GM12878 (cell line): ENCODE results near the gene SLC36A1. TPM values are rescaled to one million over a fixed set of nuclear protein-coding genes. Genes with fewer than 3 reads are reported as not detected.
"Not testable (repeated sequence)": the region's sequence is repeated elsewhere in the genome, so short reads cannot be mapped to it uniquely, and the experiment has no call there.

Source experiments
- ATAC-seq: fragments of 200-7000 bp; cut with Tn5 transposase; 3 replicates; pipeline ENCODE4 v1.9.1; 2020; ENCODE audit warnings: mild to moderate bottlenecking, moderate library complexity
- BruUV-seq: library from RNA; stranded (reverse); fragments of 400-500 nt; replicated peaks from 2 replicates; lab custom pipeline; 2021; lab: Mats Ljungman, UMichigan
- CTCF ChIA-PET: fragments of 300-600 bp; sonication (Branson Sonifier 250); formaldehyde crosslinking; extraction: SDS; loops from one replicate; lab custom pipeline; 2021; ENCODE audit warnings: inconsistent platforms; lab: Yijun Ruan, JAX
- POLR2A ChIA-PET: fragments of 350-600 bp; formaldehyde crosslinking; extraction: SDS; loops from one replicate; lab custom pipeline; 2021; ENCODE audit warnings: inconsistent platforms; lab: Charles Lee
- RAD21 ChIA-PET: fragments of 300-600 bp; sonication (Branson Sonifier 250); formaldehyde crosslinking; loops from one replicate; lab custom pipeline; 2023; ENCODE audit warnings: antibody characterized with exemption; ENCODE audit not compliant: unreplicated experiment; lab: Charles Lee
- SMC1A ChIA-PET: fragments of 300-600 bp; sonication (Branson Sonifier 250); formaldehyde crosslinking; loops from one replicate; lab custom pipeline; 2023; ENCODE audit not compliant: unreplicated experiment, uncharacterized antibody; lab: Charles Lee
- DNase-seq: peaks from one replicate; pipeline ENCODE4 v3.0.0-alpha.2; 2011; ENCODE audit warnings: low read depth, low spot score
- FAIRE-seq: peaks from 3 replicates; lab custom pipeline; 2011; peaks lifted over from hg19 to GRCh38; lab: Jason Lieb, UNC
- H2AFZ ChIP-seq: 2 replicates; pipeline ENCODE4 v1.6.0; 2011; ENCODE audit warnings: low read depth, low read length, control low read depth; ENCODE audit not compliant: control insufficient read depth
- H3K27ac ChIP-seq: 2 replicates; pipeline ENCODE4 v1.5.1; 2011; ENCODE audit warnings: control low read depth; ENCODE audit not compliant: control insufficient read depth, insufficient read depth
- H3K27me3 ChIP-seq, 2 experiments: replicated peaks in 1 of 2; 2 replicates each; pipeline versions ENCODE4 v1.6.0 to v1.6.1; 2011; ENCODE audit warnings: low read length in 1 of 2; ENCODE audit not compliant: control insufficient read depth in 2 of 2, insufficient read depth in 2 of 2
- H3K36me3 ChIP-seq, 2 experiments: 2 replicates each; pipeline ENCODE4 v1.5.1; 2011; ENCODE audit warnings: low read length in 1 of 2; ENCODE audit not compliant: control insufficient read depth in 2 of 2, insufficient read depth in 2 of 2
- H3K4me1 ChIP-seq: 2 replicates; pipeline ENCODE4 v1.6.1; 2011; ENCODE audit warnings: mild to moderate bottlenecking, low read length, moderate library complexity, mixed read lengths; ENCODE audit not compliant: control insufficient read depth, insufficient read depth
- H3K4me2 ChIP-seq: 2 replicates; pipeline ENCODE4 v1.6.0; 2011; ENCODE audit warnings: control low read depth; ENCODE audit not compliant: control insufficient read depth, insufficient read depth
- H3K4me3 ChIP-seq: fragments of 200-600 bp; sonication (generic); 2 replicates; pipeline ENCODE4 v1.5.1; 2016
- H3K79me2 ChIP-seq: 2 replicates; pipeline ENCODE4 v1.6.0; 2011; ENCODE audit warnings: low read length; ENCODE audit not compliant: control insufficient read depth, insufficient read depth
- H3K9ac ChIP-seq: 2 replicates; pipeline ENCODE4 v1.8.0; 2011; ENCODE audit warnings: low read length, control low read depth, mixed read lengths; ENCODE audit not compliant: control insufficient read depth, insufficient read depth
- H3K9me3 ChIP-seq: replicated peaks from 3 replicates; pipeline ENCODE4 v1.5.1; 2011; ENCODE audit warnings: mild to moderate bottlenecking, low read length; ENCODE audit not compliant: control insufficient read depth, insufficient read depth
- H4K20me1 ChIP-seq: 2 replicates; pipeline ENCODE4 v1.6.0; 2011; ENCODE audit not compliant: control insufficient read depth, insufficient read depth
- ATF7 ChIP-seq: fragments of 450-650 bp; IDR thresholded peaks from 2 replicates; pipeline ENCODE4 v1.6.1; 2016; ENCODE audit warnings: low read depth, mild to moderate bottlenecking
- BHLHE40 ChIP-seq, 2 experiments: fragments of 450-650 bp in 1 of 2; IDR thresholded peaks; 2 replicates each; pipeline ENCODE4 v1.6.1; 2011 to 2017; ENCODE audit warnings: low read depth in 2 of 2, borderline replicate concordance in 1 of 2, improper control_type of control experiment in 1 of 2, low read length in 1 of 2, mild to moderate bottlenecking in 1 of 2
- DPF2 ChIP-seq: fragments of 450-650 bp; IDR thresholded peaks from 2 replicates; pipeline ENCODE4 v1.6.1; 2017; ENCODE audit warnings: mild to moderate bottlenecking
- ESRRA ChIP-seq: IDR thresholded peaks from 2 replicates; pipeline ENCODE4 v1.6.1; 2012; ENCODE audit warnings: mild to moderate bottlenecking, low read length, improper control_type of control experiment
- GABPA ChIP-seq: IDR thresholded peaks from 2 replicates; pipeline ENCODE4 v1.6.1; 2014; ENCODE audit warnings: antibody characterized with exemption, low read depth, mild to moderate bottlenecking, inconsistent platforms
- IKZF1 ChIP-seq: fragments of 450-650 bp; conservative IDR thresholded peaks from 2 replicates; pipeline ENCODE4 v1.6.1; 2017; ENCODE audit warnings: antibody characterized with exemption, mild to moderate bottlenecking
- SMC3 ChIP-seq: IDR thresholded peaks from 2 replicates; pipeline ENCODE4 v1.6.1; 2011; ENCODE audit warnings: low read length, improper control_type of control experiment, borderline replicate concordance
- TAF1 ChIP-seq: IDR thresholded peaks from 2 replicates; pipeline ENCODE4 v1.6.1; 2011; ENCODE audit warnings: mild to moderate bottlenecking, low read depth, low read length, borderline replicate concordance
- WRNIP1 ChIP-seq: IDR thresholded peaks from 2 replicates; pipeline ENCODE4 v1.6.1; 2011; ENCODE audit warnings: low read depth, low read length, improper control_type of control experiment, borderline replicate concordance
- YY1 ChIP-seq: IDR thresholded peaks from 2 replicates; pipeline ENCODE4 v1.6.1; 2011; ENCODE audit warnings: low read depth, mild to moderate bottlenecking, low read length
- WGBS: methylation state at CpG from one replicate; pipeline ENCODE4 v1.1.6; 2016; ENCODE audit warnings: low lambda C conversion rate; ENCODE audit not compliant: insufficient replicate concordance, insufficient coverage; ENCODE audit errors: missing lambda C conversion rate; 5-methylcytosine and 5-hydroxymethylcytosine counted together
- in situ Hi-C: fragments of 300-500 bp; cut with MboI; formaldehyde crosslinking; loops from 9 replicates; pipeline ENCODE4 v1.14.3; 2018; ENCODE audit warnings: mixed read lengths
- intact Hi-C: fragments of 100-400 bp; cut with micrococcal nuclease; formaldehyde crosslinking; loops from one replicate; pipeline ENCODE4 v1.14.2; 2022; ENCODE audit not compliant: unreplicated experiment
- polyA plus RNA-seq, 11 experiments: library from polyadenylated mRNA; depleted of rRNA in 4 of 11; unstranded in 6 of 11; stranded (reverse) in 5 of 11; fragments of >200 nt; fragmentation: Nextera tagmentation in 4 of 11; fragmentation: Illumina TruSeq in 1 of 11; extraction: Ambion mirVana in 4 of 11; extraction: Trizol in 1 of 11; gene quantifications; 1 replicate in 1 of 11; 2 replicates in 10 of 11; pipeline versions ENCODE4 v1.2.1 to v1.2.3, GENCODE V29; 2011 to 2016; ENCODE audit warnings: inconsistent platforms in 2 of 11, missing spikeins in 2 of 11, low read depth in 1 of 11
- total RNA-seq, 4 experiments: library from RNA; depleted of rRNA in 3 of 4; stranded (reverse); fragments of >200 nt in 3 of 4; fragmentation: Illumina TruSeq in 1 of 4; extraction: Trizol in 1 of 4; gene quantifications; 2 replicates each; pipeline versions ENCODE4 v1.2.1 to v1.2.3, GENCODE V29; 2013 to 2021
- TF ChIP-seq, protein P1 (sequence below), 3 experiments: IDR thresholded peaks in 2 of 3; conservative IDR thresholded peaks in 1 of 3; 2 replicates each; pipeline ENCODE4 v1.5.1; 2011; ENCODE audit warnings: low read depth in 3 of 3, low read length in 3 of 3, mild to moderate bottlenecking in 3 of 3, control low read depth in 2 of 3, moderate library complexity in 2 of 3, inconsistent platforms in 1 of 3, mixed read lengths in 1 of 3; ENCODE audit not compliant: control insufficient read depth in 2 of 3, insufficient read depth in 1 of 3; ENCODE audit errors: extremely low read depth in 1 of 3

Gene SLC36A1
- total and polyA plus RNA-seq, 10 of the 15 experiments (the other 5 are each of a cell fraction or from before 2014, with no cell fraction given), result 0.50 to 8.2 (median 3.5) TPM

DNA sequence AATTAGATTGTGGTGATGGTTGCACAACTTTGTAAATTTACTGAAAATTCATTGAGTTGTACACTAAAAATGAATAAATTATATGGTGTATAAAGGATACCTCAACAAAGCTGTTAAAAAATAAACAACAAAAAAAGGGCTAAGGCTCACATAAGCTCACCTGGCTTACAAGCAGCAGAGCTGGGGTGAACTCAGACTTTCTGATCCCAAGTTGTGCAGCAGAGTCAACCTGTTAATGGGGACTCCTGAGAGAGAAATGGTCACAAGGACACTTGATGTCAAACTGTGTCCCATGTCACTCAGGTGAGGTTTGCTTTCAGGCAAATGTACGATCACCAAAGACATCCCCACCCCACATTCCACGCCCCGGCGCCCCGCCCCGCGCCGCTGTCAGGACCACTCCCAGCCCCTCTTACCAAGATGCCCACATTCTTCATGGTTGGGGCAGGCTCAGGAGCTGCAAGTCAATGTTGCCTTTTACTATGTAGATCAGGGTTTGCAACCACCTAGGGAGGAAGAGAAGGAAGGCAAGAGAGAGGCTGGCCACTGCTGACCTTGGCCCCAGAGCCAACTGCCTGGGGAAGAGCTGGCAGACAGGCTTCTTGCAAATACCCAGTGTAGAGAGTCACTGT, 22.4 kb upstream of the SLC36A1 start (continued):
- TF ChIP-seq WRNIP1, result no peak
- TF ChIP-seq GABPA, result no peak
- TF ChIP-seq TAF1, result no peak
- TF ChIP-seq, all 136 proteins: peak for 0

DNA sequence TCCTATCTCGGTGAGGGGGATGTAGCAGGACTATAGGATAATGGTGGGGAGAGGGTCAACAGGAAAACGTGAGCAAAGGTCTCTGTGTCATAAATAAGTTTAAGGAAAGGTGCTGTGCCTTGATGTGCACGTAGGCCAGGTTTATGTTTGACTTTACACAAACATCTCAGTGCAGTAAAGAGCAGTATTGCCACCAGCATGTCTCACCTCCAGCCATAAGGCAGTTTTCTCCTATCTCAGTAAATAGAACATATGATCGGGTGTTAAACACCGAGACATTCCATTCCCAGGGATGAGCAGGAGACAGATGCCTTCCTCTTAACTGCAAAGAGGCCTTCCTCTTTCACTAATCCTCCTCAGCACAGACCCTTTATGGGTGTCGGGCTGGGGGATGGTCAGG, 21.1 kb upstream of the SLC36A1 start:
- 49% methylated on average over 6 of the region's 6 CpGs for WGBS
- SMC1A ChIA-PET, result interaction anchor here (1.6 to 1.7 kb wide), 2 partner anchors 19 to 97 kb away, joined by 8 to 10 read pairs; no protein-coding TSS in a partner anchor
- intact Hi-C loops, result not testable (repeated sequence)

DNA sequence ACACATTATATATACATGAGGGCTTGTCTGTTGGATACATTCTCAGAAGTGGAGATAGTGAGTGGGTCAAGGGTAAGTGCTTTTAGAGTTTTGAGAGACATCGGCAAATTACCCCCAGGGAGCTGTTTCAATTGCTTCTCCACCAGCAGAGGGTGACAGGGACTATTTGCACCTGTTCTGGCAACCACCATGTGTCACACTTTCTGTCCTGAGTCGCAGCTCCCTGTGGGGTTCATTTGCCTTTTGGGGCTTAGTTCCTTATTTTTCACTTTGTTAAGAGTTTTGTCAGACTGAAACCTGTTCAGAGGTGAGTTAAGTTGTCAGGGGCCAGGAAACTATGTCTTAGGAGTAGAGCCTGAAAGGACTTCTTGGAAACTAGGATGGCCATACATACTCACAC, 20.1 kb upstream of the SLC36A1 start:
- ChIA-PET POLR2A (no interaction called here), CTCF (interaction anchor here (0.6 to 3.1 kb wide), 13 partner anchors 10 to 422 kb away, joined by 3 to 15 read pairs (median 4); partner anchors contain the start of gene SLC36A1), RAD21 (interaction anchor here (0.6 to 2.3 kb wide), 9 partner anchors 10 to 234 kb away, joined by 3 to 12 read pairs (median 4); partner anchors contain the start of gene SLC36A1), SMC1A (interaction anchor here (0.8 to 1.7 kb wide), 5 partner anchors 10 to 294 kb away, joined by 3 to 10 read pairs (median 4); no protein-coding TSS in a partner anchor)
- H3K27ac ChIP-seq, result no peak overlapping the region
- H4K20me1 ChIP-seq, result no peaks in the 10 kb centered on the region
- no peak overlapping the region for H3K9ac ChIP-seq
- FAIRE-seq, result peak; percentile 31
- peaks cover 5% of the 10 kb centered on the region for H3K4me1 ChIP-seq
- ATAC-seq, result peak; percentile 98
- H3K4me2 ChIP-seq, result 0 out of 2 replicates have a peak overlapping the region, but pooled peaks have one; percentile 20
- DNase-seq, result peak; percentile 66
- 0% methylated on average over 2 of the region's 2 CpGs for WGBS
- no TSS peak for BruUV-seq
- no peaks in the 10 kb centered on the region for H3K36me3 ChIP-seq
- intact Hi-C loops (no loop called here), in situ Hi-C loops (no loop called here)
- H3K27me3 ChIP-seq, result no peaks in the 10 kb centered on the region
- H3K9me3 ChIP-seq, result no peaks in the 10 kb centered on the region
- no peak overlapping the region for H2AFZ ChIP-seq
- no peak overlapping the region for H3K4me3 ChIP-seq
- H3K79me2 ChIP-seq, result no peaks in the 10 kb centered on the region
- TF ChIP-seq ATF7 (peak; percentile 64; the same call in 1 of the 2 replicates), YY1 (0 out of 2 replicates have a peak, but pooled peaks have one; percentile 37), SMC3 (peak; percentile 38; the same call in 1 of the 2 replicates), IKZF1 (peak; percentile 43), TAF1 (no peak), BHLHE40 (IDR thresholded peaks at IDR 0.05; ENCODE audit: borderline replicate concordance in 1 of 2, low read depth in 2 of 2, low read length in 1 of 2) (peak in 1 of 2 experiments; percentile 16; a peak in 1 of 4 replicates), DPF2 (peak; percentile 56; the same call in 1 of the 2 replicates), ESRRA (no peak)
- TF ChIP-seq, protein P1, sequence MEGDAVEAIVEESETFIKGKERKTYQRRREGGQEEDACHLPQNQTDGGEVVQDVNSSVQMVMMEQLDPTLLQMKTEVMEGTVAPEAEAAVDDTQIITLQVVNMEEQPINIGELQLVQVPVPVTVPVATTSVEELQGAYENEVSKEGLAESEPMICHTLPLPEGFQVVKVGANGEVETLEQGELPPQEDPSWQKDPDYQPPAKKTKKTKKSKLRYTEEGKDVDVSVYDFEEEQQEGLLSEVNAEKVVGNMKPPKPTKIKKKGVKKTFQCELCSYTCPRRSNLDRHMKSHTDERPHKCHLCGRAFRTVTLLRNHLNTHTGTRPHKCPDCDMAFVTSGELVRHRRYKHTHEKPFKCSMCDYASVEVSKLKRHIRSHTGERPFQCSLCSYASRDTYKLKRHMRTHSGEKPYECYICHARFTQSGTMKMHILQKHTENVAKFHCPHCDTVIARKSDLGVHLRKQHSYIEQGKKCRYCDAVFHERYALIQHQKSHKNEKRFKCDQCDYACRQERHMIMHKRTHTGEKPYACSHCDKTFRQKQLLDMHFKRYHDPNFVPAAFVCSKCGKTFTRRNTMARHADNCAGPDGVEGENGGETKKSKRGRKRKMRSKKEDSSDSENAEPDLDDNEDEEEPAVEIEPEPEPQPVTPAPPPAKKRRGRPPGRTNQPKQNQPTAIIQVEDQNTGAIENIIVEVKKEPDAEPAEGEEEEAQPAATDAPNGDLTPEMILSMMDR (IDR thresholded peaks at IDR 0.05 in 2 of 3, conservative IDR thresholded peaks at IDR 0.05 in 1 of 3; ENCODE audit: control insufficient read depth in 2 of 3, extremely low read depth in 1 of 3, insufficient read depth in 1 of 3, low read depth in 3 of 3, low read length in 3 of 3), result peak; percentile 41 to 56 (median 45); a peak in 5 of 6 replicates

More for the DNA sequence above, 21.1 kb upstream of the SLC36A1 start:
- H3K4me3 ChIP-seq, H3K27ac ChIP-seq, H3K4me1 ChIP-seq, DNase-seq, H3K79me2 ChIP-seq, H3K4me2 ChIP-seq, ATAC-seq, FAIRE-seq, in situ Hi-C loops, BruUV-seq, H3K36me3 ChIP-seq, H3K27me3 ChIP-seq, H3K9ac ChIP-seq, H2AFZ ChIP-seq, H4K20me1 ChIP-seq, H3K9me3 ChIP-seq, POLR2A ChIA-PET: not testable (repeated sequence)
- ChIA-PET RAD21 (interaction anchor here (2.2 to 2.3 kb wide), 2 partner anchors 11 to 21 kb away, joined by 6 to 12 read pairs; partner anchors contain the start of gene SLC36A1), CTCF (interaction anchor here (1.1 to 3.1 kb wide), 2 partner anchors 37 to 226 kb away, joined by 3 to 15 read pairs; no protein-coding TSS in a partner anchor)
